CD4-positive, alpha-beta T cell treated with Interferon gamma for 1 hour (primary cell): ENCODE data around the gene PITRM1.

Experiments used
- DNase-seq: peaks from one replicate; pipeline ENCODE4 v3.0.0-alpha.2; 2020

PITRM1 gene

DNA sequence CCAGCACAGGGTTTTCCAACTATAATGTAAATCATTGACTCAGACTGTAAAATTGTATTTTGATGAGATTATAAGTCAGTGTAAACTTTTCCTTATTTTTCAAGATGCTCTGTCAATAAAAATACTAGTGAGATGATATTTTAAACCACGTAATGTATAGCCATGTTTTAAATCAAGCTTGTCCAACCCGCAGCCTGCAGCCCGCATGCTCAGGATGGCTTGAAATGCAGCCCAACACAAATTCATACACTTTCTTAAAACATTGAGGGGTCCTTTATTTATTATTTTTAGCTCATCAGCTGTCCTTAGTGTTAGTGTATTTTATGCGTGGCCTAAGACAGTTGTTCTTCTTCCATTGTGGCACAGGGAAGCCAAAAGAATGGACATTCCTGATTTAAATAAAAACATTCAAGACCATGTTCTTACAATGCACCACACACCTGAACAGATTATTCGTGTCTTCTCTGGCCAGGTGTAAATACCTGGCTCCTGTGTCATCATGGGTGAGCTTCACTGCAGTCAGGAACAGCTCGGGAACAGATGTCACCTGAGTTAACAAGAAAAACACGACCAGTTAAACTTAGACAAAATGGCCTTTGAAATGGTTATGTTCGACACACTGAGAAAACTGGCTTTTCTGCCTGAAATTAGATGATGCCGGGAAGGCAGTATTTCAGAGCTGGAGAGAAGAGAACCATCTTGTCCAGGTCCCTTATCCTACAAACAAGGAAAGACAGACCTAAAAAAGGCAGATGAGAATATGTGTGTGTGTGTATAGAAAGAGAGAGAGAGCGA lies 5.9 kb downstream of the PITRM1 start:
- DNase-seq, result no peak

GRCh38 chr10:3165196-3165595 lies 7.4 kb downstream of the PITRM1 start:
- no peak for DNase-seq

GRCh38 chr10:3163879-3164278 lies 8.7 kb downstream of the PITRM1 start:
- DNase-seq, result no peak

- no peak for DNase-seq
Observed at GRCh38 chr10:3162533-3162932, 10.0 kb downstream of the PITRM1 start.

DNA sequence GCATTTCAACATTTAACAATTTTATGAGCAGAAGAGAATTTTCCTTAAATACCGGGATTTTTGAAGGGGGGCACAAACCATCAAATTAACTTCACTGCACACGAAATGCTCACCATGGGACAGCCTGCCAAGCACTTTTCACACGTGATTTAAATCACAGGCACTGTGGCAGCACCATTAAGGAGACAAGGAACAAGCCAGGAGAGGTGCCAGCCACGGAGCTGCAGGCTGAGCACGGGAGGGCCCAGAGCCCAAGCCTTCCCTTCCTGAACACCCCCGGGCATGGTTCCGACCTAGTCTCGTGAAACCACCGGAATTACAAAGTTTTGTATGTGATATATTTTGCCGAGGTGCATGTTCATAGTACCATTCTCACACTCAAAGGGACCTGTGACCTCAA lies 13.4 kb downstream of the PITRM1 start:
- no peak for DNase-seq

GRCh38 chr10:3154666-3155065 lies 17.9 kb downstream of the PITRM1 start:
- no peak for DNase-seq

- DNase-seq, result no peak
Observed at GRCh38 chr10:3152566-3152935, 20.0 kb downstream of the PITRM1 start.

DNA sequence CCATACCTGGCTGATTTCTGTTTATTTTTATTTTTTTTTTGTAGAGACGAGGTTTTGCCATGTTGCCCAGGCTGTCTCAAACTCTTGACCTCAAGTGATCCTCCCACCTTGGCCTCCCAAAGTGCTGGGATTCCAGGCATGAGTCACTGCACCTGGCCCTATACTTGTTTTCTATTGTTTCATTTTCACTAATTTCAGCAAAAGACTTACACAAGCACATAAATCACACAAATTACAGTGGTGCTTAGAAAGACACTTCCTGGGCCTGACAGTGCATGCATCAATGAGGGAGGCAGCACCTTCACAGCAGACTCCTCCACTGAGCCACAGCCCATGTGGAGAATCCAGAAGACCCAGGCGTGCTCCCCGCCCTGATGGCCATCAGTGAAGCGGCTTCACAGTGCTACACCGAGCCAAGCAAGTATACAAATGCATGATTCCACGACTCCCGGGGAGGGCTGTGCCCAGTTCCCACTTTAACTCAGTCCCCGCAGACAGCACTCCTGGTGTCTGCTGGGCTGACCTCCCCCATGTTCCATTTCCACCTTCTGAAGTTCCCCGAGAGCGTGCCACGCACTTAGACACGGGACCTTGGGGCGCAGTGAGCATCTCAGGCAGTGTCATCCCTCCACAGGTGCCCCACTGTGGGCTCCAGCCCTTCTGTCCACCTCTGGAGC lies 20.6 kb downstream of the PITRM1 start:
- DNase-seq, result no peak

GRCh38 chr10:3150961-3151360 lies 21.6 kb downstream of the PITRM1 start:
- no peak for DNase-seq

DNA sequence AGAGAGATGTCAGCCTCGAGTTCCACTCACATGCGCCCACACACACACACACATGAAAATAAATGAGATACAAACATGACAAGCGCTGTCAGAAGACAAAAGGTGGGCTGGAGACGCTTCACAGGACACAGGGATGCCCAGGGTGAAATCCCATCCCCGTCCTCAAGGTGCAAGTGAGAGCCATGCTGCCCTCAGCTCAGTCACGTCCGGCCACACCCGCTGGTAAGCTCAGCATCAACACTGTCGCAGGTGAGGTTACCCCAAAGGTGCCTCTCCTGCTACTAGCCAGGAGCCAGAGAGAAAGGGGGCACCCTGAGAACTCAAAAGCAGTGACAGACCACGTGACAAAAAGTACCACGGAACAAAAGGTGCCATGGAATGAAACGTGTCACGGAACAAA lies 22.2 kb downstream of the PITRM1 start:
- DNase-seq, result no peak

- no peak for DNase-seq
Observed at GRCh38 chr10:3149918-3150317, 22.7 kb downstream of the PITRM1 start.

GRCh38 chr10:3148994-3149393 lies 23.6 kb downstream of the PITRM1 start:
- no peak for DNase-seq

- no peak for DNase-seq
Observed at GRCh38 chr10:3148041-3148440, 24.5 kb downstream of the PITRM1 start.

DNA sequence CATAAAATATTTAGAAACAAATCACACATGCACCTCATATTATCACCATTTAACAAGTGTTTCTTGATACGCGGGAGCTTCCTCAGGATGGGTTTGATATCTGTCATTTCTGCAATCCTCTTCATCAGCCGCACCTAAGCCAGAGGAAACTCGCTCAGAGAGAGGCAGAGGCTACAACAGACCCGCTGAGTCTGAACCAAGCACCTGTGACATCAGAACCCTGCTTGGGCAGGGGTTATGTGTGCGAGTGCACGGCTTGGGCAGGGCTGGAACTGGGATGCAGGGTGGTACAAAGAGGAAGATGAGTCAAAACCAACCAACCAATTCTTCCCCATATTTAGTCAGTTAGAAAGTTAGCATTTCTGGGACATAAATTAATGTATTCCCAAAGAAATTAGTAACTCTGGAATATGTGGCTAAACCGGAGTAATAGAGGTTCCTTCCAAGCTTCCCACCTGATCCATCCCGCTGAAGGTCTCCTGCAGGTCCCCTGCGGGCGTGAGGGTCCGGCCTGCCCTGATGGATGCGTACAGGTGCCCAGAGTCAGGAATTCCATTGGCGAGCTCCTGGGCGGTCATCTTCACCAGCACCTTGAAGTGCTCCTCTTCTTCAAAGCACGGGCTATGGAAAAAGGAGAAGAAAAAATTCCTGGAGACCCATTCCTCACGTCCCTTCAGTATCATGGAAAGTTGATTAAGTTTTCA lies 25.3 kb downstream of the PITRM1 start:
- no peak for DNase-seq

DNA sequence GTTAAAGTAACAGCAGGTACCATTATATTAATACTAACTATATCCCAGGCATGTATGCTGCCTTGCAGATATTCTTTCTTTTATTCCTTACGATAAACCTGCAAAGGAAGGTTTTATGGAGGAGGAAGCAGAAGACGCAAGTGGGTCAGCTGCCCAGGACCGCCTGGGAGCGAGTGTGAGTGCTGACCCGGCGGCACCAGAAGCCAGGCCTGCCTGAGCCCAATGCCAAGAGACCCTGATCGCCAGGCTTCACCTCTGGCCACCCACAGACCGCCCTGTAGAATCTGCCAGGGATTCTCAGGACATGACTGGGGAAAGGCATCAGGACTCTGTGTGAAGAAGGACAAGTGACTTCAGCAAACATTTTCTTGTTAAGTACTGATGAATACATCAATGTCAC lies 26.3 kb downstream of the PITRM1 start:
- no peak for DNase-seq

DNA sequence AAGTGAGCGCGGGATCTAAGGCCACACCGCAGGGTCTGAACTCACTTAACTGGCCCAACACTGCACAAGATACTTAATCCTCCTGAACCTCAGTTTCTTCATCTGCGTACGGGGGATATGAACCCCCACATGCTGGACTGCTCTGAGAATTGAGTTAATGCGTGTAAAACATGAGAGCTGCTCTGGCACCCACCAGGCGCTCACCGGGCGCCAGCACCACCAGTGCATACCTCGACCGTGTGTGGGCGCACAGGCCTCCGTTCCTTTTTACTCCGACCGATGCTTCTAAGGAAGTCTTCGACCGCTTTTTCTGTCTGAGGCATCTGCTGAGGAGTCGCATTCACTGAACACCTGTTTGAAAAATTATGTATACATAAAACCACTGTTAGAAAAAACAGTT lies 27.2 kb downstream of the PITRM1 start:
- no peak for DNase-seq

GRCh38 chr10:3143791-3144434 lies 28.7 kb downstream of the PITRM1 start:
- DNase-seq, result no peak

DNA sequence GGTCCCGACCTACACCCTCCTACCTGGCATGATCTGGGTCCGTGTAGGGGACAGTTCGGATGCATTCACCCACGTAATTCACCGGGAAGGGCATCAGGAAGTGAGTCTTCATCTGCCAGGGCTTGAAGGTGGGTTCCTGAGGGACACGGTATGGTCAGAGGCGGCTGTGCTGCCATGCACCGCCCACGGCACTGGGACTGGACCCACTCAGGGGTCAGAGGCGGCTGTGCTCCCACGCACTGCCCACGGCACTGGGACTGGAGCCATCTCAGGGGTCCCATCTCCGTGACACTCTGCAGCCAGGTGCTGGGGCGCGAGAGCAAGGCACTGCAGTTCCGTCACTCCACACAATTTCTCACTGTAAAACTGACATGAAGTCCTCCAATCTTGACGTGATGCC lies 29.2 kb downstream of the PITRM1 start:
- no peak for DNase-seq

DNA sequence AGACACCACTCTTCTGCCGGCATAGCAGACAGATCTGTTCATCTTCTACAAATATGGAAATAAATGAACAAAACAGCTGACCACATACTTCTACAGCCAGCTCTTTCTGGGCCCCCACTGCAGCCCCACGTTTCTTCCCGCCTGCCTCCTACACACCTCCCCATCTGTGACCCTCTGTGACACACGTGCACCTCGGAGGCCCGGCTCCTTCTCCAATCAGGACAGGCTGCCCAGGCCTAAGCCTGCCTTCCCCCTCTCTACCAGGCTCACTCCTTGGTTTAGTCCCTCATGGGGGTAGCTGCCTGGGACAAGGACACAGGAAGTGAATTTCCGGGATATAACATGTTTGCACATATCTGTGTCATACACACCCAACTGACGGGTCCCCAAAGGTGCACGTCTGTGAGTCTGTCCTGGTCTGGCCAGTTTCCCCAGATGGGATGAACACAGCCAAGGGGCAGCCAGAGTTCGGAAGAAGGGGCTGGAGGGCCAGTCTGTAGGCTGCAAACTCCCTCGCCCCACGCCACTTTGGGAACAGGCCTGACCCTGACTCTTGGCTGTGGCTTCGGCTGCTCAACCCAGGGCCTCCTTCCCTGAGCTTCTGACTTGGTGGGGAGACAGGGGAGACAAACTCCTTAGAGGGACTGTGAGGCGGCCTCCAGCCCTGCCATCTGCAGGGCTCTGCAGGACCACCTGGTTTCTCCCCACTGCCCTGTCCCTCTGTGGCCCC lies 30.3 kb downstream of the PITRM1 start:
- no peak for DNase-seq

- DNase-seq, result no peak
Observed at GRCh38 chr10:3141351-3142005, 31.1 kb downstream of the PITRM1 start.

- DNase-seq, result no peak
Observed at GRCh38 chr10:3140280-3140679, 32.3 kb downstream of the PITRM1 start.

DNA sequence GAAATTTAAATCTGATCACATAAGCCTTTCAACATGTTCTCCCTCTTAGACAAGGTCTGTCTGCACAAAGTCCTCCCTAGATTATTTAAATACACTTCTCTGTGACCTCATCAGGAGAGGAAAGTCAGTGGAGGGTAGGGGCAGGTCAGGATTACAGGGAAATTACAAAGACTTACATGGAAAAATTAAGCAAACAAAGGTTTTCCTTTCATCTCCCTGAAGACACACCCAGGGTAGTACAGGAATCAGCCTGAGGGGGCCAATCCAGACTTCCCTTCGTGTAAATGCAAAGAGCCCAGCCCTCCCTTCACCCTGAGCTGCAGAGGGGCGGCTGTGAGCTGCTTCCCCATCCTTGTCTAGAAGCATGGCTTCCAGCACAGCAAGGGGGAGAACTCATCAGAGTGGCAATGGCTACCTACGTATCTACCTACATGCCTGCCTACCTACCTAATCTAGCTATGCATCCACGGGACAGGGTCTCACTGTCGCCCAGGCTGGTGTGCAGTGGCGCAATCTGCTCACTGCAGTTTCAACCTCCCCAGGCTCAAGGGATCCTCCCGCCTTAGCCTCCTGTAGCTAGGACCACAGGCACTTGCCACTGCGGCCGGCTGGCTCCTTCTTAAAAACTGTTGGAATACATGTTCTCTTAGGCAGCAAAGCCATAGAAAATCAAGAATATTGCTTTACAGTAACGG lies 33.2 kb downstream of the PITRM1 start:
- no peak for DNase-seq
